Stimulated activated CD4-positive, alpha-beta T cell treated with anti-CD3 and anti-CD28 coated beads, Interleukin-15, amount 100 ng/mL, for 24 hours (primary cell): ENCODE results near the gene NHLRC2.
"Not testable (repeated sequence)": the region's sequence is repeated elsewhere in the genome, so short reads cannot be mapped to it uniquely, and the experiment has no call there.

Experiments used
- DNase-seq: peaks from one replicate; pipeline ENCODE4 v3.0.0-alpha.2; 2020

Gene NHLRC2

DNA sequence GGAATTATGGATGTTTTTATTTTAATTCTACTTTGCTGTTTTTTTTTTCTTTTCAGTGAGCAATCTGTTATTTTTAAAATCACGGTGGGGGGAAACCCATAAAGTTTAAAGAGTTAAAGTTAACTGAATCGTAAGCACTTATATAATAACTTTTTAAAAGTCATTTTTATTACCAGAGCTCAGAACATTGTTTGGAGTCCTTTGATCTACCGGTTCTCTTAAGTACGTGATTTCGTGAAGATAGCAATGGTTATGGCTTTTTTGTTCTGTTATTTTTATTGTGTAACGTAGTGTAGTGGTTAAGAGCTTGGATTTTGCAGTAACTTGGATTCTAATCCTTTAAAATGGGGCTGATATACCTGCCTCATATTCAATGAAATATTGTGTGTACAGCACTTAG lies 57.4 kb downstream of the NHLRC2 start:
- DNase-seq, result no peak

DNA sequence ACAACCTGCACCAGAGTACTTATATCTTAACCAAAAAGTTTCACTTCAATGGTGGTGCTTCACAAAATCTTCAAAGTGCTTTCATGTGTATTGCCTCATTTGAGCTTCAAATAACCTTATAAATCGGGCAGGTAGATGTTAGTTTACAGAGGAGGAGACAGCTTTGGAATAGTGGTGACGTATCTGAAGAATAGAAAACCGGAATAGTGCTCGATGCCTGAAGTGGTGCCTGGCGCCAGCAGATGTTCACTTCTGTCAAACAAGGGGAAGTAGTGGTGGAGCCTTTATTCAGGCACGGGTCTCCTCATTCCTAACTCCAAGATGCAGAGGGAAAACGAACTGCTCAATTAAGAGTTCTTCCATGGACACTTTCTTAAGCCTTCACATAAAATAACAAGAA lies 58.1 kb downstream of the NHLRC2 start:
- no peak for DNase-seq

DNA sequence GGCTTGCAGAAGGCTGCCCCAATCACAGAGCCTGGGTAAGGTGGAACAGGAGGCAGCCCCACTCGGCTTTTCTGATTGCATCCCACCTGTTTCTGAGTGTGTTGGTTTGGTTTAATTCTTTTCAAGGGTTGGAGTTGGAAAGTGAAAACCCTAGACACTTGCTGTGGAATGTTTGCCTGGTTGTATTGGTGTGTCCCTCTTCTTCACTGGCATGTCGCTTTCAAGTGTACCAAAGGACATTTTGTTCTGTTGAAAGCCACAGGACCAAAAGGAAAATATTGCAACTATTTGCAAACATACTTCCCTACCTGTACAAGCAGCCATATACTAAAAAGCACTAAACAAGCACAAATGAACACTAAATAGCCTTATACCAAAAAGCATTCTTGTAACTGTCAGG lies 60.5 kb downstream of the NHLRC2 start:
- DNase-seq, result no peak

DNA sequence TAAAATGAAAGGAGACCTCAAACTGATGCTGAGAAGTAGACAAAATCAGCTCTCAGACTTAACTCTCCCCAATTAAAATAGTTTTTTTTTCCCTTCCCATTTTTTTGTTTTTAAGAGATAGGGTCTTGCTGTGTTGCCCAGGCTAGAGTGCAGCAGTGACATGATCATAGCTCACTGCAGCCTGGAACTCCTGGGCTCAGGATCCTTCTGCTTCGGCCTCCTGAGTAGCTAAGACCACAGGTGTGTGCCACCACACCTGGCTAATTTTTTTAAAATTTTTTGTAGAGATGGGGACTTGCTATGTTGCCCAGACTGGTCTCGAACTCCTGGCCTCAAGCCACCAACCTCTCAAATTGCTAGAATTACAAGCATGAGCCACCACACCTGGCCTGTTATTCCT lies 61.1 kb downstream of the NHLRC2 start:
- DNase-seq, result no peak

DNA sequence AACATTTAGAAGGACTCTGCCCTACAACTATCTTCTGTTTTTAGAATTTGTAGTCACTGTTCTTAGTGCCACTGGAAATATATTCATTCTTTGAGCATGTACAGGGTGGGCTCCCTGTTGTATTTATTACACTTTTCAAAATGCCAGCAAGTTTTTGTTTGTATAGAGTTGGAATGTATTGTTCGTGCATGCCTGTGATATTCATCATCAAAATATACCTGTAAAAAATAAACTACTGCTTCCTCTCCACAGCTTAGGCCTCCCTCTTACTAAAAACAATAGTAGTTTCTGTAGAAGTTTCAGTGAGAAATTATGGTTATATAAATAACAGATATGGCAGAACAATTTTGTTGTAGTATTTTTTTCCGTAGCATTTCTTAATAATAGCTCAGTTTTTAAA lies 61.6 kb downstream of the NHLRC2 start:
- no peak for DNase-seq

DNA sequence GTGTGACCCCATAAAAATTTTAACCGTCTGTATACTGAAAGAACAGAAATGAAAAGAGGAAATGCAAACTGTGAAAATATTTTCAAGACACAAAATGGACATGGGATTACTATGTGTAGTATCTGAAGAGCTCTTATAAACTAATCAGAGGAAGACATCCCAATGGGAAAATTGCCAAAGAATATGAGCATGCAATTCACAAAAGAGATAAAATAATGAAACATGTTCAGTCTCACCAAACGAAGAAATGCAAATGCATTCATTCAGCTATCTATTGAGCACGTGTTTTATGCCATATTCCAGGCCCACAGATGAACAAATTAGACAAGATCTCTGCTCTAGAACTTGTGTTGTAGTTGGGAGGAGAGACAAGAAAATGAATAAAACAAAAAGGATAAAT lies 63.2 kb downstream of the NHLRC2 start:
- DNase-seq, result no peak

DNA sequence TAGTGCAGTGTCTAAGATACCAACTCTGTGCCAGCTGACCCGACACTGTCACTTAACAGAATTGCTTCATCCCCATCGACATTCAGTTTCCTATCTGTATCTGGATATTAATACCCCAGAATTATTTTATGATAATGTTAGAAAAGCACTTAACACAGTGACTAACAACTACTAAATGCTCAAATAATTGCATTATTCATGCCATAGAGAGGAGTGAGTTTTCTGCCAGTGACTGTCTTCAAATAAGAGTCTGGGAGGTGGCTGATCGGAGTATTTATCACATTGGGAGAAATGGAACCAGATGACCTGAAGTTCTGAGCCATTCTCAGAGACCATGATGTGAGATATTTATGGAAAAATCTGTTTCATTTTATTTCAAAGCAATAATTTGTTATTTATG lies 65.7 kb downstream of the NHLRC2 start:
- no peak for DNase-seq

DNA sequence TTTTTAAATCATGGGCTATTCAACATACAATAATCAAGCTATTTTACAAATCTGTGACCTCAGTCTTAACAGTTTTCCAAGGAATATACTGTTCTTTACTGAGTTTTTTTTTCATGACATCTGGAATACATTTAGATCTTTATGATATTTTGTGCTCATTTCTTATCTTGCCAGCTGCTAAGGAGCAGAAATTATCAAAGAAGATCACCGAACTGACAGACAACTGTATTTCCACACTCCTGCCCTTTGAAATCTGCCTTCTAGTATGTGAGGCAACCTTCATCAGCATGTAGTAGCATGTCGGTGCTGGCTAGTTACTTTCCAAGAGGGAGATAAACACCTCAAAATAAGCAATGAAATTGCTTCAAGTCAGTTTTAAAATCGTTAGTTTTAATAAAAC lies 66.4 kb downstream of the NHLRC2 start:
- DNase-seq, result no peak

DNA sequence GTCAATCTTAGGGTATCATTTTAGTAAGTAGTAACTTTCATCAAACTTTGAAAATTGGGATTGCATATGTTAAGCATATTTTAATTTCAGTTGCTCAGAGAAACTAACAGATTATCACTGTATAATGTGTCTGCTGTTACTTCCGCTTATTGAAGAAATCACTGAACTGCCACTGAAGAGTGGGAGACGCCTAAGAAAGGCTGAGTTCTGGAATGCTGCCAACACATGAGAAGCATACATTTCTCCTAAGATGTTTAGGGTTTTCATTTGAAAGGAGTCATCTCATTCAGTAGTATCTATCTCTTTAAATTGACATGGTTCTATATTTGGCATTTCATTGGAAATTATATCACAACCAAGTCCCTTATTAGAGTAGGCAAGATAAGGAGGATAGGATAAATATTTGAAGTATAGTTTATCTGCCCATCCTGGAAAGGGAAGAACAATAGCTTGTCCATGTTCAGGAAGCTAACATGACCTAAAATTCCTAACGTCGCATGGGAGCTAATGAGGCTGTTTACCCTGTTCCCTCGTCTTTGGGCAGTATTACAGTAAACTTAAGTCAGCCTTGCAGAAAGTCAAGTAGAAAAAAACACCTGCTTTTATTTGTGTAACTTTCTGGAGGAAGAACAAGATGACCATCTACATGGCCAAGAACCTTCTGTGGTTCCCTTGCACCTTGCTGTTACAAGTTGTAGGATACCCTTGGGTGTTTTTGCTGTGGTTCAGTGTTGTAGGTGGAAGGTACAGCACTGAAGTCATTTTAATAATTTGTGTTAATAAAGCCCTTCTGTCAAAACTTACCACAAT lies 67.3 kb downstream of the NHLRC2 start:
- DNase-seq, result no peak

DNA sequence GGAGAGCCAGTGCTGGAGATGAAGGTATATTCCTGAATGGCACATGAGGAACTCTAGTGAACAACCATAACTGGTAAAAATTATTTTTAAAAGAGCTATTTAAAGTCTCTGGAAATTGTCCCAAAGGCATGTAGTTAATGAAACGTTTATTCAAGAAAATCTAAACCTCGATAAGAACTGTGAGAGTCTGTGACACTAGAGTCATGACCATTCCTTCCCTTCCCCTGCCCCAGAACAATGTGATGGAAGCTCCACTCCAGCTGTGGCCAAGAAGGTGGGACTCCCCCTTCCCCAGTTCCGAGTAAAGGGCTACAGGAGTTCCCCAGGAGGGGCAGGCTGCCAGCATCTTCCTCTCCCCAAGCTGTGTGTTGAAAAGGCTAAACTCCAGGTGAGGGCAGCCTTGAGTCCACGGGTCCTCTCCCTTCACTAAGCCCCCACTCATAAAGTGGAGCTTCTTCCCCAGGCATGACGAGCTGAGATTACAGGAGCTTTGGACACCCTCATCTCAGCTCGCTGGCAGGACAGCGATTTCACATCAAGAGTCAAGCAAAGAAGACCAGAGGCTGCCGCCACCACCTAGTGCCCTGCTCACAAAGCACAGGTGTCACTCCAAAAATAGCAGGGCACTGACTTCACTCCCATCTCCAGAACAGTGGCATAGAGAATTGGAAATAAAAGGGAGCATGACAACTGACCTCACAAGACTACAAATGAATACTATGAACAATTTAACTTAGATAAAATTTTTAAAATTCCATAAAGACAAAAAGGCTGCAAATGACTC lies 68.5 kb downstream of the NHLRC2 start:
- DNase-seq, result no peak

DNA sequence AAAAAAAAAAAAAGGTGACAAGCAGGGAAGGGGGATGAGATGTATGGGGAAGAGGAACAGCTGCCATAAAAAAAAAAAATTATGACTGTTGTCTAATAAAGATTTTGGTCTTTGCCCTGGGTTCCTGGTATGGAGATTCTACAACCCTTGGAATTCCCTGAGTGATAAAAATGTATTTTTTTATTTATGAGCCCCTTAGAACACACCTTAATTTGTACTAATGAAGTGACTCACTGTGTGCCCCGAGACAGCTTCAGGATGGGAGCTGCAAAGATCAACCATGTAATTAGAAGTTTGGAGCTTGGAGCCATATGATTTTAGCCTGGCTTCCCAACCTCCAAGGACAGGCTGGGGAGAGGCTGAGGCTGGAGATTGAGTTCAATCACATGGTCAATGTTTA lies 69.7 kb downstream of the NHLRC2 start:
- no peak for DNase-seq

DNA sequence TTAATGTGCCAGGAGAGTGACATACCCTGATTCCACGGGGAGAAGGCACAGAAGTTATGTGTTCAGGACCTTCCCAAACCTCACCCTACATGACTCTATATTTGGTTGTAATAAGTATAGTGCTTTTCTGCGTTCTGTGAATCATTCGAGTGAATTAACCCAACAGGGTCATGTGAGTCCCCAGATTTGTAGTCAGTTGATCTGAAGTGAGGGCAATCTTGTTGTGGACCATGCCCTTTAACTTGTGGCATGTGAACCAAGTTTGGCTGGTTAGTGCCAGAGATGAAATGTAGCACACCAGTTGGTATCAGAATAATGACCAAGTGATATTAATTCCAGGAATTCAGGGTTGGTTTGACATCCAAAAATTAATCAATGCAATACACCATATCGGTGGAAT lies 70.2 kb downstream of the NHLRC2 start:
- no peak for DNase-seq

DNA sequence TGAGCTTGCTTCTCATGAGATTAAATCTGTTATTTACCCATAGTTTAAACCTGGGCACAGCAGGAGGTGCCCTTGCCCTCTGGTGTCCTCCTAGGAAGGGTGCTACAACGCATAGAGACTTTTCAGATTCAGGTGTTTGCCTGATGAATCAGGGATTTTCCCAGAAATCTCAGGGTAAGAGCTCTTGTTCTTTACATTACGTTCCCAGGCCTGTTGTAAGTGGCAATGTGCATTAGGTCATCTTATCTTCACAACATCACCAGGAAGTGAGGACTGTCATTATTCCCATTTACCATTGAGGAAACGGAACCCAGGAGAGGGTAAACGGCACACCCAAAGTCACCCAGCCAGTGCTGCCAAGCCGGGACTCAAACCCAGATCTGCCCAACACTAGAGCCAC lies 73.0 kb downstream of the NHLRC2 start:
- DNase-seq, result no peak

DNA sequence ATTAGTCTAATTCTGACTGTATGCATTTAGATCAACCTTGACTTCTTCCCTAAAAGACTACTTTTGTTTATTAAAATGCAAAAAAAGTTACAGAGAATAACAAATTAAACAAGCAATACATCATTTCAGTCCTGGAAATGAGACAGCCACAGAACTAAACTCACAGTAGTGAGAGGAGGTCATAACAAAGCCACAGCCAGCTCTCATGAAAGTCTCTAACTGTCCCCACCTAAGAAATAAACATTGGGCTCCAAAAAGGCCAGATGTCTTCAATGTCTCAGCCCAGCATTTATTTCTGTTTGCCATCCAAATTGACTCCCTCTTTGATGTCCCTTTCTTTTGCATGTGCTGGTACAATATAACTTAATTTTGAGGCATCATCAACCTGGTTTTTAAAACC lies 74.4 kb downstream of the NHLRC2 start:
- DNase-seq, result no peak

DNA sequence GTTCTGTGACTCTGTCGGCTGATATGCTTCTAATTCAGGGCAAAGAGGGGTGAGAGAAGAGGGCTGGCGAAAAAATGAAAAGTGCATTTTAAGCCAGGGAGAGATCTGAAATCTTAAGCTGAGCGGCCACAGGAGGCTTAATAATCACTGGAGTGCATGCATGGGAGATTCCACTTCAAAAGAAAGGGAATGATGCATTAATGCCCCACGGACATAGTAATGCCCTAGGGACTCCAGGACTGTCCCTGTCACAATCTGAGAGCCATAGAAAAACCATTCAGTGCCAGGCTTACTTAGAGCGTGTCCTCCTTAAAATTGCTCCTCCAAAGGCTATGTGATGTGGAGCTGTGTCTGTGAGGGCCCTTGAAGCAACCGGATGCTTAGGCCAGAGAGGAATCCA lies 75.1 kb downstream of the NHLRC2 start:
- no peak for DNase-seq

DNA sequence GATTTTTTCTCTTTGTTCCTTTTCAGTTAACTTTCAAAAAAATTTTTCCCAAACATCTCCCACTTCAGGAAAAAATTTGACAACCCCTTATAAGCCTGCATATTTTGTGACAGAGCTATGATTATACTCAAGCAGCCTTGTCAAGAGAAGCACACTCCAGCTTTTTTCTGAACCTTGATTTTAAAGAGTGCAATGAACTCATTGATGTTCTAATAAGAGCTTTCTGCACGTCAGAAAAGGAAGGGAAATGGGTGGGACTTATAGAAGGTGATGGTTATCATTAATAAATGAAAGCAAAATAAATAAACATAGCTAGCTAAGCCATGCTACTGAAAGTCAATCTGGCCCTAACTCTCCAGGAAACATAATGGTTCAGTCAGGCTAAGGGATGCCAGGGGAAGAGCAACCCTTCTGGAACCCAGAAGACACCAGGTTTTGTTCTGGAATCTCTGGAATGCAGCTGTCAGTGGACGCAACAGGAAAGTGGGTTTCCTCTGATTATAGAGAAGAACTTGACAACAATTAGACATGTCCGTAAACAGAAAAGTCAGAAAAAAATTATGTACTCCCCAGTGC lies 76.1 kb downstream of the NHLRC2 start:
- DNase-seq, result no peak

DNA sequence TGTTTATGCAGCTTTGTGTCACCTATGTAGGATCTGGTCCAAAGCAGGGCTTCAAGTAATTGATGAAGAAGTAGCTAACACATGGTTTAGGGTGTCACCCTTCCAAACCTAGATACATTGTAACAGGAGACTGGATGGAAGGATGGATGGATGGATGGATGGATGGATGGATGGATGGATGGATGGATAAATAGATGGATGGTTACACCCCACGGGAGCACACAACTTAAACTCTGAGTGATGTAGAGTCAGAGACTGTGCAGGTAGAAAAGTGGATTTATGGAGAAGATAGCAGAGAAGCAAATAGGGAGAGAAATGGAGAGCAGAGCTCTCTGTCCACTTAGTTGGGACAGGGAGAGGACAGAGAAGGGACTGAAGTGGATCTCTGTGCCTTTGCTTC lies 78.4 kb downstream of the NHLRC2 start:
- no peak for DNase-seq

DNA sequence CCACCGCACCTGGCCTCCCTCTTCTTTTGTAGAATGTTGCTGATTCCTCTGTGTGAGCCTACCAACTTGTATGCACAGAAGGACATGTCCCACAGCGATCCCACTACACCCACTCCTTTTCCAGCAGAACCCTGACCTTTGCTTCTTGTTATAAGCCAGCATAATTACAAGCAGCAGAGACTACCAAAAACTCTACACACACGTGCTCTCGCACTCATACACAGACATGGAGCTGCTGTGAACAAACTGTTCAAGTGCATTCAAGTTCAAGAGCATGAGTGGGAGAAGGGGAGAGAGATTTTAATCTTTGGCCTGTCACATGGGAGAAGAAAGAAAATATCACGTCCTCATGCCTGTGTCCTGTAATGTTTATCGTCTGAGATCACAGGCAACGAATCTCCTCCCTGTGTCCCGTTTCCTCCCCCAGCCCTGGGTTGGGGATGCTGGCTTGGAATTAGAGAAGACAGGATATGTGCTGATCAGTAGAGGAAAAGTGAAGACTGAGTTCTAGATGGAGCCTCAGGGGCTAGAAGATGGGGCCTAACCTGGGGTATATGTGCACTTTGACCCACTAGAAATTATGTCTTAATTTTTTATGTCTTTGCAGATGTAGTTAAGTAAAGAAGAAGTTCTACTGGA lies 79.6 kb downstream of the NHLRC2 start:
- DNase-seq, result no peak

DNA sequence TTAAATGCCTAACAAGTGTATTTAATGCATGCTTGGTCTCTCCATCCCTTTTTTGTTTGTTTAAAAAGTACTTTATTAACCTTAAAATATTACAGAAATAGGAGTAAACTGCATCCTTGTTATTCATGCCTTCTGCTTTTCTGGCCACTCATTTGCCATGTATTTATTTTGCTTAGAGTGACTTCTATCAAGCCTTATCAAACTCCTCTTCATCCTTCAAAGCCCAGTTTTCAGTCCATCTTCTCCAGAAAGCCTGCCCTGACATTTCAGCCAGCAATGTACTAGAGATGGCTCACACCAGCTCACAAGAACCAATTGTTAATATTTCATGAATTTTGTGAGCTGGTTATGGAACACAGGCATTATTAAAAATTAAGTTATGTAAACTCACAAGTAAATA lies 82.8 kb downstream of the NHLRC2 start:
- no peak for DNase-seq

DNA sequence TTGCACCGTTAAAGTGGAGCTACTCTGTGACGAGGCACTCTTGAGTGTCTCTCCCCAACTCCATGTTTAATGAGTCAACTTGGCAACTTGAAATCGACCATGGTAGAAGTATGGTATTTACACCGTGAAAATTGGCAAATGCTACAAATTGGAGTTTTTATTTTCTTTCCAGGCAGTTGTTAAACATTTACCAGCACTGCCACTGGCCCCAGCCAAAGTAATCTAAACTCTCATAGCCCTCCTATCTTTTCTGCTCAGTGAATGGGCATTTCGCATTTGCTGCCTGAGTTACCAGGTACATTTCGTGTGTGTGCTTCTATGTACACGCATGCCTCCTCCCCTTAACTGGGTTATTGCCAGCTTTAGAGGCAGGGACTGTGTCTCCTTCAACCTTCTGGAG lies 83.3 kb downstream of the NHLRC2 start:
- DNase-seq, result no peak

DNA sequence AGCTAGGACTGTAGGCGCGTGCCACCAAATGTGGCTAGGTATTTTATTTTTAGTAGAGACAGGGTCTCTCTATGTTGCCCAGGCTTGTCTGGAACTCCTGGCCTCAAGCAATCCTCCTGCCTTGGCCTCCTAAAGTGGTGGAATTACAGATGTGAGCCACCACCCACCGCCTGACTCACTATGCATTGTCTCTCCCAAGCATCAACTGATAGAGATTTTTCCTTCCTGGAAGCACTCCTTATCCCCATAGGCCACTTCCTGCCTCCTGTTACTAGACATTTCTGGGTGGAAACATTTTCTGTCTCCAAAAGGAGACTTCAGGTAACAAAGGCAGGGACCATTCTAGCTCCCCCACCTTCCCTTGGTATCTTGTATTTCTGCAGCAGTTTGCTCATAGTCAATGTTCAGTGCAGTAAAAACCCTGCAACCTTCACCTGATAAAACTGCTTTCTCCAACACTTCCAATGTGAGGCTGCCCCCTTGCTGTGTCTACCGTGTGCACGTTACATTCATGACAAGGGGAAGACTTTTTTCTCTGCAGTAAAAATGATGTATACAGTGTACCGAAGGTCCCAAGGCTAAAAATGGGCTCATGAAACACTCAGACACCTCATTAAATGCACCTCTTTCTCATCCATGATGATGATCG lies 84.9 kb downstream of the NHLRC2 start:
- DNase-seq, result no peak

DNA sequence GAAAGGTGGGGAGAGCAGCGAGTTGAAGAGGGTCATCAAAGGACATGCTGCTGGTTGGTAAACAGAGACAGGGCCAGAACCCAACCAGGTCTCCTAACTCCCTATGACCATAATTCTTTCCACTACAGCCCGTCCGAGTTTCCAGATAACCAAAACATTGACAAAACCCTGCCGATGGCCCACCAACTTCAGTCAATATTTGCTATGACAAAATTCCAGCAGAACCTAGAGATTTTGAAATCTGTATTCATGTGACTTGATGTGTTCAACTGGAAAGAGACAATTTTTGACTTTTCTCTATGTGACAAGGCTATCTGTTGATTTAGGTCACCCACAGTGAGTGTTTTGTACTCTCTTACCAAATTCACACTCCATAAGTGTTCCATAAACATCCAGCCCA lies 86.7 kb downstream of the NHLRC2 start:
- no peak for DNase-seq

DNA sequence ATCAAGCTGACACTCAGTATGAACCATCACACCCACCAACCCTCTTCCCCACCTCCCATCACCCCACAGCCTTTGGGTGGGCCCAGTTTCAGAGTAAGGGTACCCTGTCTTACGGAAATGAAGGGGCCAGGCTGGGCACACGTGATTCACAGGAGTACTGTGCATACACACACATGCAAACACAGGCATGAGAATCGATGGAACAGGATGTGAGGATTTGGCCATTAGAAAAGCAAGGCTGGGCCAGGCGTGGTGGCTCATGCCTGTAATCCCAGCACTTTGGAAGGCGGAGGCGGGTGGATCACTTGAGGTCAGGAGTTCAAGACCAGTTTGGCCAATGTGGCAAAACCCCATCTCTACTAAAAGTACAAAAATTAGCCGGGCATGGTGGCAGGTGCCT lies 88.7 kb downstream of the NHLRC2 start:
- DNase-seq, result not testable (repeated sequence)
